HepG2 (cell line): Measurements from ENCODE around the gene PAQR7. TPM values are rescaled to one million over a fixed set of nuclear protein-coding genes. Genes with fewer than 3 reads are reported as not detected.

Experiments used
- CBX5 ChIP-seq: sonication (generic); formaldehyde crosslinking; IDR thresholded peaks from 2 replicates; pipeline ENCODE4 v1.4.0; 2020; ENCODE audit warnings: missing genetic modification reagents, borderline replicate concordance
- ELF3 ChIP-seq: IDR thresholded peaks from 2 replicates; pipeline ENCODE4 v1.6.1; 2016; ENCODE audit warnings: missing genetic modification reagents, missing compliant biosample characterization
- FOSL1 ChIP-seq: sonication (generic); formaldehyde crosslinking; IDR thresholded peaks from 2 replicates; pipeline ENCODE4 v1.9.0; 2021; ENCODE audit warnings: missing genetic modification reagents, borderline replicate concordance
- FOXK1 ChIP-seq: sonication (generic); formaldehyde crosslinking; IDR thresholded peaks from 2 replicates; pipeline ENCODE4 v1.4.0; 2020; ENCODE audit warnings: low read depth, missing genetic modification reagents, borderline replicate concordance
- GATAD2A ChIP-seq: IDR thresholded peaks from 2 replicates; pipeline ENCODE4 v1.6.1; 2016
- ISL2 ChIP-seq: sonication (generic); formaldehyde crosslinking; IDR thresholded peaks from 2 replicates; pipeline ENCODE4 v1.5.0; 2020; ENCODE audit warnings: missing genetic modification reagents
- JARID2 ChIP-seq: sonication (generic); formaldehyde crosslinking; IDR thresholded peaks from 2 replicates; pipeline ENCODE4 v1.8.1; 2023; ENCODE audit warnings: missing genetic modification reagents, inconsistent platforms; ENCODE audit not compliant: insufficient replicate concordance
- KDM3A ChIP-seq: IDR thresholded peaks from 2 replicates; pipeline ENCODE4 v1.6.1; 2018; ENCODE audit warnings: low read depth, missing compliant biosample characterization
- MAFF ChIP-seq: IDR thresholded peaks from 2 replicates; pipeline ENCODE4 v1.6.1; 2011; ENCODE audit warnings: low read depth, low read length, improper control_type of control experiment
- MIXL1 ChIP-seq: IDR thresholded peaks from 2 replicates; pipeline ENCODE4 v1.6.1; 2016
- NFIC ChIP-seq: IDR thresholded peaks from 2 replicates; pipeline ENCODE4 v1.6.1; 2012; ENCODE audit warnings: mild to moderate bottlenecking, low read length, inconsistent platforms
- SIN3B ChIP-seq: fragments of 150-350 bp; IDR thresholded peaks from 2 replicates; pipeline ENCODE4 v1.6.1; 2014; ENCODE audit warnings: low read length
- TP53 ChIP-seq: sonication (generic); formaldehyde crosslinking; conservative IDR thresholded peaks from 2 replicates; pipeline ENCODE4 v1.4.0; 2020; ENCODE audit warnings: missing genetic modification reagents
- ZMYM3 ChIP-seq: sonication (generic); formaldehyde crosslinking; IDR thresholded peaks from 2 replicates; pipeline ENCODE4 v1.5.1; 2020; ENCODE audit warnings: mild to moderate bottlenecking, missing genetic modification reagents
- ZNF142 ChIP-seq: sonication (generic); formaldehyde crosslinking; IDR thresholded peaks from 2 replicates; pipeline ENCODE4 v1.4.0; 2020; ENCODE audit warnings: missing genetic modification reagents
- ZNF20 ChIP-seq: sonication (generic); formaldehyde crosslinking; IDR thresholded peaks from 2 replicates; pipeline ENCODE4 v1.4.0; 2020; ENCODE audit warnings: mild to moderate bottlenecking, moderate library complexity, missing genetic modification reagents
- ZNF263 ChIP-seq: sonication (generic); formaldehyde crosslinking; IDR thresholded peaks from 2 replicates; pipeline ENCODE4 v1.4.0; 2020; ENCODE audit warnings: missing genetic modification reagents
- ZNF549 ChIP-seq: sonication (generic); formaldehyde crosslinking; IDR thresholded peaks from 2 replicates; pipeline ENCODE4 v1.5.0; 2020; ENCODE audit warnings: missing genetic modification reagents
- ZNF709 ChIP-seq: sonication (generic); formaldehyde crosslinking; IDR thresholded peaks from 2 replicates; pipeline ENCODE4 v1.5.0; 2020; ENCODE audit warnings: mild to moderate bottlenecking, missing genetic modification reagents
- ZSCAN29 ChIP-seq: sonication (generic); formaldehyde crosslinking; conservative IDR thresholded peaks from 2 replicates; pipeline ENCODE4 v1.4.0; 2020; ENCODE audit warnings: mild to moderate bottlenecking, missing genetic modification reagents
- polyA plus RNA-seq, 8 experiments: library from polyadenylated mRNA; depleted of rRNA in 3 of 8; stranded (reverse) in 7 of 8; unstranded in 1 of 8; fragments of >200 nt; fragmentation: Illumina TruSeq in 4 of 8; extraction: Trizol in 4 of 8; gene quantifications; 2 replicates each; pipeline versions ENCODE4 v1.2.1 to v1.2.3, GENCODE V29; 2011 to 2016; ENCODE audit warnings: low read depth in 4 of 8, missing spikeins in 1 of 8, mixed read lengths in 1 of 8; ENCODE audit not compliant: insufficient read depth in 1 of 8
- total RNA-seq, 5 experiments: library from RNA; depleted of rRNA; stranded (reverse); fragments of >200 nt; fragmentation: Illumina TruSeq; extraction: Trizol; gene quantifications; 2 replicates each; pipeline ENCODE4 v1.2.3, GENCODE V29; 2016; ENCODE audit warnings: low read depth in 1 of 5
- TF ChIP-seq, protein P1 (sequence below): sonication (generic); formaldehyde crosslinking; IDR thresholded peaks from 2 replicates; pipeline ENCODE4 v1.4.0; 2020; ENCODE audit warnings: mild to moderate bottlenecking, low read depth, missing genetic modification reagents
- TF ChIP-seq, protein P2 (sequence below): sonication (generic); formaldehyde crosslinking; conservative IDR thresholded peaks from 2 replicates; pipeline ENCODE4 v1.4.0; 2020; ENCODE audit warnings: missing genetic modification reagents

The PAQR7 gene
- total and polyA plus RNA-seq, 2 of the 13 experiments (the other 11 are each of a cell fraction or from before 2014, with no cell fraction given): 13.2 to 16.6 TPM

DNA sequence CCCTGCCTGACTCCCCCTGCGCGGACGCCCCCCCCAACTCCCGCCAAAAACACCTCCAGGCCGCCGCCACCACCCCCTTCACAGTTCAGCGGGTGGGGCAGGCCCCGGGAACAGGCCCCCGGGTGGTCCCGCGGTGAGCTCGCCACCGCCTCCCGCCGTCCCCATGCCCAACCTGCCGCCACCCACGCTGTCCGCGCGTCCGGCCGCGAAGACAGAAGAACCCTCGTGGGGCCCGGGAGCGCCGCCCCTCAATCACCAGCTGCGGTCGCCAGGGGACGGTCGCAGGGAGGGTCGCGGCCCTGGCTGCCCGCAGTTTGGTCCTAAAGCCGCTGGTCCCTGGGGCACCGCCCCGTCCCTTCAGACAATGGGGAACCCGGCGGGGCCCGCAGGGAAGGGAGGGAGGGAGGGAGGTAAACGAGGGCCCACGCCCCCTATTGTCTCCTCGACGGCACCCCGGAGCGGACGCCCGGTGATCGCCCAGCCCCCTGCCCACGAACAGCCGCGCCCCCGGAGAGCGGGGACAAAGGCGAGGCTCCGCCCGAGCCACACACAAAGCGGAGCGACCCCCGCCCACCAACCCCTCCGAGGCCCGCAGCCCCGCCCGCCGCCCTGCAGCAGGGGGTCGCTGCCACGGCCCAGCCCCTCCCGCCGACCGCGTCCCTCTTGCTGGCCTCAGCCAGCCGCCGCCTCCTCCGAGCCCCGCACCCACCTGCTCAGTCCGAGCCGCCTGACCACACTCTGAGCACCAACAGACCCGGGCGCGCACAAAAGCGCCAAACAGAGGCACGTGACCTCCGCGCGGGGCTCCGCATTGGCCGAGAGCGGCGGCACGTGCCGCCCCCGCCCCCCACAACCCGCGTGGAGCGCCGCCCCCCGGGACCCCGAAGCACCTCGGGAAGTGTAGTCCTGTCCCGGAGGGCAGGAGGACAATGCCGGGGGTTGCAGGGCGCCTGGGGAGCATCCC, 30.5 kb upstream of the PAQR7 start, which contains the start of gene STMN1 (continued):
- no peak for TF ChIP-seq ZNF142 (CRISPR knock-in tag)
- TF ChIP-seq ELF3 (CRISPR knock-in tag): no peak
- TF ChIP-seq, protein P1, sequence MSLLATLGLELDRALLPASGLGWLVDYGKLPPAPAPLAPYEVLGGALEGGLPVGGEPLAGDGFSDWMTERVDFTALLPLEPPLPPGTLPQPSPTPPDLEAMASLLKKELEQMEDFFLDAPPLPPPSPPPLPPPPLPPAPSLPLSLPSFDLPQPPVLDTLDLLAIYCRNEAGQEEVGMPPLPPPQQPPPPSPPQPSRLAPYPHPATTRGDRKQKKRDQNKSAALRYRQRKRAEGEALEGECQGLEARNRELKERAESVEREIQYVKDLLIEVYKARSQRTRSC: no peak
- TF ChIP-seq, protein P2, sequence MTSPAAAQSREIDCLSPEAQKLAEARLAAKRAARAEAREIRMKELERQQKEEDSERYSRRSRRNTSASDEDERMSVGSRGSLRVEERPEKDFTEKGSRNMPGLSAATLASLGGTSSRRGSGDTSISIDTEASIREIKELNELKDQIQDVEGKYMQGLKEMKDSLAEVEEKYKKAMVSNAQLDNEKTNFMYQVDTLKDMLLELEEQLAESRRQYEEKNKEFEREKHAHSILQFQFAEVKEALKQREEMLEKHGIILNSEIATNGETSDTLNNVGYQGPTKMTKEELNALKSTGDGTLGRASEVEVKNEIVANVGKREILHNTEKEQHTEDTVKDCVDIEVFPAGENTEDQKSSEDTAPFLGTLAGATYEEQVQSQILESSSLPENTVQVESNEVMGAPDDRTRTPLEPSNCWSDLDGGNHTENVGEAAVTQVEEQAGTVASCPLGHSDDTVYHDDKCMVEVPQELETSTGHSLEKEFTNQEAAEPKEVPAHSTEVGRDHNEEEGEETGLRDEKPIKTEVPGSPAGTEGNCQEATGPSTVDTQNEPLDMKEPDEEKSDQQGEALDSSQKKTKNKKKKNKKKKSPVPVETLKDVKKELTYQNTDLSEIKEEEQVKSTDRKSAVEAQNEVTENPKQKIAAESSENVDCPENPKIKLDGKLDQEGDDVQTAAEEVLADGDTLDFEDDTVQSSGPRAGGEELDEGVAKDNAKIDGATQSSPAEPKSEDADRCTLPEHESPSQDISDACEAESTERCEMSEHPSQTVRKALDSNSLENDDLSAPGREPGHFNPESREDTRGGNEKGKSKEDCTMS (CRISPR knock-in tag): no peak
- no peak for TF ChIP-seq JARID2 (CRISPR knock-in tag)
- TF ChIP-seq ZNF549 (CRISPR knock-in tag): no peak
- no peak for TF ChIP-seq MAFF
- TF ChIP-seq NFIC: no peak
- no peak for TF ChIP-seq CBX5 (CRISPR knock-in tag)
- no peak for TF ChIP-seq TP53 (CRISPR knock-in tag)
- TF ChIP-seq ZNF263 (CRISPR knock-in tag): no peak
- TF ChIP-seq KDM3A (CRISPR knock-in tag): no peak
- no peak for TF ChIP-seq SIN3B
- no peak for TF ChIP-seq ZMYM3
- TF ChIP-seq GATAD2A (CRISPR knock-in tag): no peak
- no peak for TF ChIP-seq ZNF709 (CRISPR knock-in tag)
- no peak for TF ChIP-seq MIXL1 (CRISPR knock-in tag)
- 0 out of 2 replicates have a peak, but pooled peaks have one; percentile 77 for TF ChIP-seq ZNF20 (CRISPR knock-in tag)
- no peak for TF ChIP-seq ZSCAN29 (CRISPR knock-in tag)
- TF ChIP-seq ISL2 (CRISPR knock-in tag): peak; percentile 45
- no peak for TF ChIP-seq FOSL1 (CRISPR knock-in tag)
- peak; percentile 67; the same call in 1 of the 2 replicates for TF ChIP-seq FOXK1 (CRISPR knock-in tag)
